ENCODE measurements around the gene A1BG.

GRCh38 chr19:58357481-58358145 lies 4.3 kb upstream of the A1BG start:
- TF ChIP-seq TARDBP (IDR thresholded peaks at IDR 0.05): no peak
- no peak for TF ChIP-seq ELF4 (IDR thresholded peaks at IDR 0.05)
- no peak for TF ChIP-seq SP1 (IDR thresholded peaks at IDR 0.05)
- no peak for TF ChIP-seq BHLHE40 (IDR thresholded peaks at IDR 0.05; ENCODE audit: borderline replicate concordance)
- no peak for TF ChIP-seq L3MBTL2 (conservative IDR thresholded peaks at IDR 0.05)
- TF ChIP-seq FOXK2 (IDR thresholded peaks at IDR 0.05): no peak
